ENCODE measurements around the gene PTPRT.

DNA sequence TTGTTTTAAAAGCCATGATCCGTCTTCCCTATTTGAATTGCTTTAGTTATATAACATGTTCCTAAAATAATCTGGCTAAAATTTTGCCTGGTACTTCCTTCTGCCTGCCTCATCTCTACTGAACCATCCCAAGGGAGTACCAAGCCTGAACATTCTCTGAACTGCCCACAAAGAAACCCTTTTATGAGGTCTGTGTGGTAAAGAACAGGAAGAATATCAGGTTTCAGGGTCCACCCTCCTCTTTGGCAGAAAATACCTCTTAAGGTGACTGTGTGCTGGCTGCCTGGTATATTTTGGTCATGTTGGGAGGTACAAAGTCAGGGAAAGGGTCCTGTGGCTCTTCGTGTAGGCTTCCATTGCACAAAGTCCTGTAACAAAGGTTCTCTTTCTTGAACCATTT lies 997.4 kb downstream of the PTPRT start:
- TF ChIP-seq REST (IDR thresholded peaks at IDR 0.05; ENCODE audit: low read depth, low read length) = no peak
- no peak for TF ChIP-seq CTCF (IDR thresholded peaks at IDR 0.05)
- no peak for TF ChIP-seq MAX (IDR thresholded peaks at IDR 0.05; ENCODE audit: low read depth)
- no peak for TF ChIP-seq RCOR1 (IDR thresholded peaks at IDR 0.05; ENCODE audit: low read length)
- TF ChIP-seq YY1 (IDR thresholded peaks at IDR 0.05; ENCODE audit: low read depth) = no peak
- TF ChIP-seq TCF12 (IDR thresholded peaks at IDR 0.05) = no peak
- TF ChIP-seq EZH2phosphoT487 (IDR thresholded peaks at IDR 0.05; ENCODE audit: borderline replicate concordance, low read depth) = no peak
- TF ChIP-seq, protein P1, sequence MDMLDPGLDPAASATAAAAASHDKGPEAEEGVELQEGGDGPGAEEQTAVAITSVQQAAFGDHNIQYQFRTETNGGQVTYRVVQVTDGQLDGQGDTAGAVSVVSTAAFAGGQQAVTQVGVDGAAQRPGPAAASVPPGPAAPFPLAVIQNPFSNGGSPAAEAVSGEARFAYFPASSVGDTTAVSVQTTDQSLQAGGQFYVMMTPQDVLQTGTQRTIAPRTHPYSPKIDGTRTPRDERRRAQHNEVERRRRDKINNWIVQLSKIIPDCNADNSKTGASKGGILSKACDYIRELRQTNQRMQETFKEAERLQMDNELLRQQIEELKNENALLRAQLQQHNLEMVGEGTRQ (IDR thresholded peaks at IDR 0.05; ENCODE audit: borderline replicate concordance, low read depth, low read length) = no peak
- TF ChIP-seq SMC3 (IDR thresholded peaks at IDR 0.05; ENCODE audit: low read depth, low read length) = no peak
- no peak for TF ChIP-seq FOXM1 (IDR thresholded peaks at IDR 0.05; ENCODE audit: low read depth)
- no peak for TF ChIP-seq JUND (IDR thresholded peaks at IDR 0.05)
- no peak for TF ChIP-seq ELF1 (IDR thresholded peaks at IDR 0.05)
- TF ChIP-seq GABPA (IDR thresholded peaks at IDR 0.05; ENCODE audit: low read depth) = no peak

Measured in SK-N-SH (cell line).